CD4-positive, alpha-beta T cell (primary cell): ENCODE measurements around the gene SCN3B. TPM values are rescaled to one million over a fixed set of nuclear protein-coding genes. Genes with fewer than 3 reads are reported as not detected.

Experiments used
- ATAC-seq: fragments of 200-7000 bp; cut with Tn5 transposase; one replicate; pipeline ENCODE4 v1.10.0; 2022; ENCODE audit warnings: mild to moderate bottlenecking; ENCODE audit not compliant: poor library complexity
- CTCF ChIA-PET: fragments of 350-600 bp; sonication (Branson Sonifier 250); formaldehyde crosslinking; loops from one replicate; lab custom pipeline; 2021; ENCODE audit warnings: antibody characterized with exemption, inconsistent platforms; lab: Charles Lee
- POLR2A ChIA-PET: fragments of 350-600 bp; sonication (Branson Sonifier 250); formaldehyde crosslinking; loops from one replicate; lab custom pipeline; 2021; ENCODE audit warnings: antibody characterized with exemption, inconsistent platforms; lab: Charles Lee
- DNase-seq, 14 experiments: peaks; one replicate each; pipeline ENCODE4 v3.0.0-alpha.2; 2013 to 2020; ENCODE audit warnings: mixed read lengths in 2 of 14
- H3K27ac ChIP-seq, 2 donors: one replicate each; pipeline versions ENCODE4 v1.5.1 to v1.7.0; 2013; ENCODE audit warnings: low read length in 2 of 2, low read depth in 1 of 2, mild to moderate bottlenecking in 1 of 2
- H3K27me3 ChIP-seq, 2 experiments: 1 replicate in 1 of 2; 2 replicates in 1 of 2; pipeline versions ENCODE4 v1.6.1 to v1.7.0; 2013; ENCODE audit warnings: low read length in 2 of 2, control low read depth in 1 of 2, mild to moderate bottlenecking in 1 of 2, moderate library complexity in 1 of 2; ENCODE audit not compliant: insufficient read depth in 2 of 2, control insufficient read depth in 1 of 2
- H3K36me3 ChIP-seq: one replicate; pipeline ENCODE4 v1.6.1; 2013; ENCODE audit warnings: low read length, control low read depth; ENCODE audit not compliant: insufficient read depth
- H3K4me1 ChIP-seq: one replicate; pipeline ENCODE4 v1.6.1; 2013; ENCODE audit warnings: low read length, control low read depth; ENCODE audit not compliant: insufficient read depth
- H3K4me3 ChIP-seq: one replicate; pipeline ENCODE4 v1.5.1; 2013; ENCODE audit warnings: mild to moderate bottlenecking, low read length, moderate library complexity
- H3K9me3 ChIP-seq, 2 experiments: 1 replicate in 1 of 2; 2 replicates in 1 of 2; pipeline versions ENCODE4 v1.6.1 to v1.7.0; 2013; ENCODE audit warnings: low read length in 2 of 2, mild to moderate bottlenecking in 2 of 2, control low read depth in 1 of 2, moderate library complexity in 1 of 2; ENCODE audit not compliant: control insufficient read depth in 1 of 2, insufficient read depth in 1 of 2
- H3K27ac Mint-ChIP-seq: one replicate; pipeline ENCODE4 v1.8.0; 2020; ENCODE audit warnings: mixed read lengths
- H3K27me3 Mint-ChIP-seq: one replicate; pipeline ENCODE4 v1.8.0; 2021; ENCODE audit warnings: mixed read lengths
- H3K36me3 Mint-ChIP-seq: one replicate; pipeline ENCODE4 v1.8.0; 2021; ENCODE audit warnings: low read depth, mixed read lengths
- H3K4me1 Mint-ChIP-seq: one replicate; pipeline ENCODE4 v1.8.0; 2021; ENCODE audit warnings: low read depth, mixed read lengths
- H3K4me3 Mint-ChIP-seq: one replicate; pipeline ENCODE4 v1.8.0; 2020; ENCODE audit warnings: mild to moderate bottlenecking, mixed read lengths
- H3K9me3 Mint-ChIP-seq: one replicate; pipeline ENCODE4 v1.8.0; 2020; ENCODE audit warnings: mixed read lengths
- intact Hi-C, 2 experiments: fragments of 100-400 bp; cut with DNase I in 1 of 2; cut with micrococcal nuclease in 1 of 2; formaldehyde crosslinking; loops; one replicate each; pipeline versions ENCODE4 v1.15.1 to v1.9.0; 2023 to 2025; cut with DNase I, micrococcal nuclease
- total RNA-seq, 174 experiments: library from RNA in 2 of 174; stranded (reverse) in 2 of 174; gene quantifications; one replicate each; pipeline ENCODE4 v1.2.3 and lab custom pipeline; 2021 to 2026
- TF ChIP-seq, protein P1 (sequence below): fragments of 200-600 bp; IDR thresholded peaks from one replicate; pipeline ENCODE4 v1.8.0; 2022; ENCODE audit warnings: antibody characterized with exemption, mild to moderate bottlenecking

Gene SCN3B
- total RNA-seq, 2 experiments from 2014 or later: not detected

DNA sequence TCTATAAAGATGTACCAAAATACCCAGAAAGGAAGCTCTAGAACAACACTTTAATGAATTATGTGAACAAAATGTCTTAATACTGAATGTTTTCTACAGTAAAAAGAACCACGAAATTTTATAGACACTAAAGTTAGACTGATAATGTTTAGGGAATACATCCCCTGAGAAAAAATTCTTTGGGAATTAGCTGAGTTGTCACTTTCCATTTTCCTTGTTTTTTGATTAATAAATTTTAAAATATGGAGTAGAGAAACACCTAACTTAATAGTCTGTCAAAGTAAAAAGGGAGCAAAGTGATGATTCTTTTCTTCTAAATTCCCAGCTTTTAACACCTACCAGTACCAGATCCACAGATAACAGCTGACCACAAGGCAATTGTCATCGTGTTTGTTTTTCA, 23.1 kb upstream of the SCN3B start:
- CTCF ChIA-PET: no interaction called here

DNA sequence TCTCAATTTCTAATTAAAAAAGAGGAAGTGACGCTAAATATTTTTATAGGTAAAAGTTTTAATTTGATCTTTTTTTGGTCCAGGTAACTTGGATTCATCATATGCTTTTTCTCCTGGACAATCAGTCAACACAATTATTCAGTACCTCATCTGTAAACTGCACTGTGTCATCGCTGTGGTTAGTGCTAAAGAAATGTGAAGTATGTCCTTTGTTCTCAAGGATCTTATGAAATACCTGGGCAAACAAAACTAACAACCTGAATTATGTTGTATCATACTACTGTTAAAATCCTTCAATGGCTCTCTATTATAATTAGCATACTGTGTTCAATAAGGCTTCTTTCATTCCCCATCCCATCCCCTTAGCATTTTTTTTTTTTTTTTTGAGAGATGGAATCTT, 19.9 kb upstream of the SCN3B start:
- Histone ChIP-seq H3K4me3 (no peak overlapping the region), H3K27ac (no peak overlapping the region), H3K27me3 (no peaks in the 10 kb centered on the region), H3K4me1 (no peaks in the 10 kb centered on the region), H3K36me3 (no peaks in the 10 kb centered on the region), H3K9me3 (no peaks in the 10 kb centered on the region)
- Mint-ChIP-seq H3K9me3 (no peaks in the 10 kb centered on the region), H3K4me3 (no peak overlapping the region), H3K27ac (no peak overlapping the region), H3K27me3 (peaks cover 19% of the 10 kb centered on the region), H3K36me3 (no peaks in the 10 kb centered on the region), H3K4me1 (no peaks in the 10 kb centered on the region)
- ATAC-seq: no peak
- ChIA-PET POLR2A (no interaction called here), CTCF (no interaction called here)
- TF ChIP-seq, protein P1, sequence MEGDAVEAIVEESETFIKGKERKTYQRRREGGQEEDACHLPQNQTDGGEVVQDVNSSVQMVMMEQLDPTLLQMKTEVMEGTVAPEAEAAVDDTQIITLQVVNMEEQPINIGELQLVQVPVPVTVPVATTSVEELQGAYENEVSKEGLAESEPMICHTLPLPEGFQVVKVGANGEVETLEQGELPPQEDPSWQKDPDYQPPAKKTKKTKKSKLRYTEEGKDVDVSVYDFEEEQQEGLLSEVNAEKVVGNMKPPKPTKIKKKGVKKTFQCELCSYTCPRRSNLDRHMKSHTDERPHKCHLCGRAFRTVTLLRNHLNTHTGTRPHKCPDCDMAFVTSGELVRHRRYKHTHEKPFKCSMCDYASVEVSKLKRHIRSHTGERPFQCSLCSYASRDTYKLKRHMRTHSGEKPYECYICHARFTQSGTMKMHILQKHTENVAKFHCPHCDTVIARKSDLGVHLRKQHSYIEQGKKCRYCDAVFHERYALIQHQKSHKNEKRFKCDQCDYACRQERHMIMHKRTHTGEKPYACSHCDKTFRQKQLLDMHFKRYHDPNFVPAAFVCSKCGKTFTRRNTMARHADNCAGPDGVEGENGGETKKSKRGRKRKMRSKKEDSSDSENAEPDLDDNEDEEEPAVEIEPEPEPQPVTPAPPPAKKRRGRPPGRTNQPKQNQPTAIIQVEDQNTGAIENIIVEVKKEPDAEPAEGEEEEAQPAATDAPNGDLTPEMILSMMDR: no peak
- intact Hi-C loops: no loop called here
- DNase-seq: no peak

More for the DNA sequence above, 23.1 kb upstream of the SCN3B start:
- TF ChIP-seq, protein P1: no peak
- peaks cover 17% of the 10 kb centered on the region for H3K4me1 Mint-ChIP-seq
- no peak overlapping the region for H3K27ac Mint-ChIP-seq
- no peak overlapping the region for H3K27ac ChIP-seq
- no peak overlapping the region for H3K4me3 ChIP-seq
- H3K36me3 Mint-ChIP-seq: no peaks in the 10 kb centered on the region
- peaks cover 19% of the 10 kb centered on the region for H3K27me3 Mint-ChIP-seq
- intact Hi-C loops: no loop called here
- ATAC-seq (no peak), DNase-seq (no peak)
- no peaks in the 10 kb centered on the region for H3K9me3 ChIP-seq
- no peak overlapping the region for H3K4me3 Mint-ChIP-seq
- H3K36me3 ChIP-seq: no peaks in the 10 kb centered on the region
- POLR2A ChIA-PET: no interaction called here
- no peaks in the 10 kb centered on the region for H3K9me3 Mint-ChIP-seq
- H3K4me1 ChIP-seq: peaks cover 5% of the 10 kb centered on the region
- H3K27me3 ChIP-seq: no peaks in the 10 kb centered on the region

DNA sequence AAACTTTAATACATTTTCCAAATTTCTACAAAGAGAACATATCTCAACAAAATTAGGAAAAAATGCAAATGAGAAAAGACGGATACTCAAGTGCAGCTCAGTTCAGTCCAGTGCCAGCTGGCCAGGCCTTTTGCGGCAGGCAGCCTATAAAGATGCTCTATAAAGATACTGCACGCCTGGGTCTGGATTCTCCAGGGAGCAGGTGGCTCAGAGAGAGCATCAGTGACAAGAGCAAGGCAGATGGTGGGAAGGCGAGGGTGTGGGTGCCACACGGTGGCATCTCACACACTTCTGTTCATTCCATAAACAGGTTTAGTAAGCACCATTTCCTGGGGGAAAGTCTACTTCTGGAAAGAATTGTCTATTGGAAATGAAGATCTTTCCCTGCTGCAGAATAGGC, 18.1 kb upstream of the SCN3B start:
- Histone ChIP-seq H3K4me1 (no peaks in the 10 kb centered on the region), H3K27me3 (no peaks in the 10 kb centered on the region), H3K27ac (no peak overlapping the region), H3K36me3 (no peaks in the 10 kb centered on the region), H3K9me3 (no peaks in the 10 kb centered on the region), H3K4me3 (no peak overlapping the region)
- Mint-ChIP-seq H3K36me3 (no peaks in the 10 kb centered on the region), H3K27me3 (peaks cover 19% of the 10 kb centered on the region), H3K27ac (no peak overlapping the region), H3K4me3 (no peak overlapping the region), H3K4me1 (no peaks in the 10 kb centered on the region), H3K9me3 (no peaks in the 10 kb centered on the region)
- ChIA-PET CTCF (no interaction called here), POLR2A (interaction anchor here (1.1 kb wide), 1 partner anchor 19 kb away, joined by 3 read pairs; the partner anchor contains the start of gene SCN3B)
- no peak for ATAC-seq
- no peak for DNase-seq
- TF ChIP-seq, protein P1: no peak
- intact Hi-C loops: no loop called here
